Upper lobe of left lung (tissue), 4 donors: ENCODE measurements around the gene GNPAT.

Source experiments
- CTCF ChIP-seq, 6 experiments: fragments of 450-650 bp in 4 of 6; fragments of 200-600 bp in 2 of 6; sonication (generic) in 2 of 6; IDR thresholded peaks; one replicate each; pipeline ENCODE4 v1.5.1; 2016 to 2019; ENCODE audit warnings: antibody characterized with exemption in 6 of 6
- EP300 ChIP-seq, 4 donors: sonication (generic); formaldehyde crosslinking; IDR thresholded peaks; one replicate each; pipeline ENCODE4 v1.5.1; 2017; ENCODE audit warnings: antibody characterized with exemption in 4 of 4, control low read depth in 2 of 4
- POLR2A ChIP-seq, 4 donors: fragments of 450-650 bp; IDR thresholded peaks; one replicate each; pipeline ENCODE4 v1.5.1; 2016 to 2017; ENCODE audit warnings: antibody characterized with exemption in 4 of 4, mild to moderate bottlenecking in 2 of 4

- TF ChIP-seq EP300 (IDR thresholded peaks at IDR 0.05): no peak
- no peak for TF ChIP-seq POLR2A (IDR thresholded peaks at IDR 0.05)
- no peak for TF ChIP-seq CTCF (IDR thresholded peaks at IDR 0.05)
Observed at GRCh38 chr1:231201979-231202633, 38.9 kb upstream of the GNPAT start.
